Cardiac muscle cell (in vitro differentiated cells and primary cell): ENCODE measurements around the gene CENPU. TPM values are rescaled to one million over a fixed set of nuclear protein-coding genes. Genes with fewer than 3 reads are reported as not detected.

Experiments
- DNase-seq, 2 donors: peaks; one replicate each; pipeline versions ENCODE4 v3.0.0 to v3.0.0-alpha.2; 2010 to 2017; ENCODE audit warnings: low read depth in 1 of 2, low spot score in 1 of 2
- H3K27ac ChIP-seq: fragments of 200-600 bp; sonication (generic); 2 replicates; pipeline ENCODE4 v1.5.1; 2016
- H3K27me3 ChIP-seq: fragments of 200-600 bp; sonication (generic); 2 replicates; pipeline ENCODE4 v1.6.0; 2016; ENCODE audit warnings: control low read depth
- H3K36me3 ChIP-seq: fragments of 200-600 bp; sonication (generic); 2 replicates; pipeline ENCODE4 v1.5.1; 2016; ENCODE audit warnings: control low read depth
- H3K4me1 ChIP-seq: fragments of 200-600 bp; sonication (generic); 2 replicates; pipeline ENCODE4 v1.8.1; 2017; ENCODE audit warnings: low read depth, mild to moderate bottlenecking, mixed run types
- H3K4me3 ChIP-seq: fragments of 200-600 bp; sonication (generic); 2 replicates; pipeline ENCODE4 v1.5.1; 2016; ENCODE audit warnings: mild to moderate bottlenecking
- H3K9me3 ChIP-seq: fragments of 200-600 bp; sonication (generic); 2 replicates; pipeline ENCODE4 v1.5.1; 2017; ENCODE audit warnings: low read depth, mild to moderate bottlenecking, control low read depth
- CTCF ChIP-seq: IDR thresholded peaks from 2 replicates; pipeline ENCODE4 v1.5.1; 2012; ENCODE audit warnings: low read depth, mild to moderate bottlenecking, low read length
- polyA plus RNA-seq: library from polyadenylated mRNA; unstranded; fragments of >200 nt; fragmentation: Nextera tagmentation; extraction: Ambion mirVana; gene quantifications from 2 replicates; pipeline ENCODE4 v1.2.1, GENCODE V29; 2016
- total RNA-seq: library from RNA; depleted of rRNA; stranded (reverse); fragments of >200 nt; gene quantifications from 2 replicates; pipeline ENCODE4 v1.2.3, GENCODE V29; 2016

CENPU gene
- total and polyA plus RNA-seq, 2 experiments from 2014 or later = 8.7 to 9.9 TPM

GRCh38 chr4:184651899-184652298 is 82.0 kb downstream of the CENPU start:
- H3K4me1 ChIP-seq = peaks cover 16% of the 10 kb centered on the region
- H3K4me3 ChIP-seq = no peak overlapping the region
- no peak overlapping the region for H3K27ac ChIP-seq
- H3K9me3 ChIP-seq = no peaks in the 10 kb centered on the region
- no peaks in the 10 kb centered on the region for H3K27me3 ChIP-seq
- no peak for DNase-seq
- TF ChIP-seq CTCF = no peak
- H3K36me3 ChIP-seq = peaks cover 3% of the 10 kb centered on the region

GRCh38 chr4:184649971-184650855 is 83.7 kb downstream of the CENPU start:
- peak; percentile 45 to 47 for DNase-seq
- TF ChIP-seq CTCF = no peak

GRCh38 chr4:184649026-184649970 is 84.6 kb downstream of the CENPU start, which contains the start of the genes CASP3 and PRIMPOL:
CASP3 (minus strand) TSS chr4:184649447; CDS start chr4:184638453, 10,994 bp downstream.
PRIMPOL (plus strand) TSS chr4:184649738; CDS start chr4:184657141, 7,403 bp downstream.
- H3K4me1 ChIP-seq = peaks cover 21% of the 10 kb centered on the region
- peak within 1 kb of the TSS; percentile 93 for H3K27ac ChIP-seq
- no peaks in the 10 kb centered on the region for H3K9me3 ChIP-seq
- H3K4me3 ChIP-seq = peak within 1 kb of the TSS; percentile 97
- TF ChIP-seq CTCF = peak; percentile 32
- DNase-seq = peak; percentile 96 to 98
- no peaks in the 10 kb centered on the region for H3K27me3 ChIP-seq
- no peaks in the 10 kb centered on the region for H3K36me3 ChIP-seq

More at GRCh38 chr4:184649971-184650855, 83.7 kb downstream of the CENPU start:
- Histone ChIP-seq H3K4me1 (peaks cover 21% of the 10 kb centered on the region), H3K27me3 (no peaks in the 10 kb centered on the region), H3K9me3 (no peaks in the 10 kb centered on the region), H3K36me3 (no peaks in the 10 kb centered on the region), H3K4me3 (peak overlapping the region; percentile 97), H3K27ac (peak overlapping the region; percentile 63)

- peak; percentile 61 to 74 for DNase-seq
- H3K4me3 ChIP-seq = peak overlapping the region; percentile 97
- H3K27me3 ChIP-seq = no peaks in the 10 kb centered on the region
- H3K4me1 ChIP-seq = peaks cover 21% of the 10 kb centered on the region
- no peaks in the 10 kb centered on the region for H3K9me3 ChIP-seq
- H3K36me3 ChIP-seq = no peaks in the 10 kb centered on the region
- peak overlapping the region; percentile 93 for H3K27ac ChIP-seq
- TF ChIP-seq CTCF = no peak
Observed at GRCh38 chr4:184648313-184649025, 85.4 kb downstream of the CENPU start.

- no peak for TF ChIP-seq CTCF
- Histone ChIP-seq H3K27ac (peak overlapping the region; percentile 93), H3K4me3 (peak overlapping the region; percentile 97), H3K4me1 (peaks cover 21% of the 10 kb centered on the region), H3K9me3 (no peaks in the 10 kb centered on the region), H3K36me3 (no peaks in the 10 kb centered on the region), H3K27me3 (no peaks in the 10 kb centered on the region)
- DNase-seq = no peak
Observed at GRCh38 chr4:184648054-184648312, 85.9 kb downstream of the CENPU start.
